ENCODE measurements around the gene VPS39.

VPS39 gene

GRCh38 chr15:42128476-42128875, 79.6 kb downstream of the VPS39 start:
- DNase-seq: no peak

DNA sequence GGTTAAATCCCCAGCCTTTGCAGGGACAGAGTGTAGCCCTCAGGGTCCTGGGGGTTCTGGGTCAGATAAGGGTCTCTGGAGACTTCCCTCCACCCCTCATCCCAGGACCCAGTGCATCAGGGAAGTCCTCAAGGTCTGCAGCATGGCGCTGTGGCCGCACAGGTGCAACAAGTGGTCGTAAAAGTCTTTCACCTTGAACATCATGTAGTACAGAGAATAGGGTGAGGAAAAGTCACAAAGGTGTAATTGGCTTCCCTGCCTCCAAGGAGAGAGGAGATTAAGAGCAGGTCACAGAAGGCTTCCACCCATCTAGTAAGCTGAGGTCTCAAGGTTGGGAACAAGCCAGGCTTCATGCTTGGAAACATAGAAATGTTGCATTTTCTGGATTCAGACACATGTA, 84.6 kb downstream of the VPS39 start:
- DNase-seq: no peak

DNA sequence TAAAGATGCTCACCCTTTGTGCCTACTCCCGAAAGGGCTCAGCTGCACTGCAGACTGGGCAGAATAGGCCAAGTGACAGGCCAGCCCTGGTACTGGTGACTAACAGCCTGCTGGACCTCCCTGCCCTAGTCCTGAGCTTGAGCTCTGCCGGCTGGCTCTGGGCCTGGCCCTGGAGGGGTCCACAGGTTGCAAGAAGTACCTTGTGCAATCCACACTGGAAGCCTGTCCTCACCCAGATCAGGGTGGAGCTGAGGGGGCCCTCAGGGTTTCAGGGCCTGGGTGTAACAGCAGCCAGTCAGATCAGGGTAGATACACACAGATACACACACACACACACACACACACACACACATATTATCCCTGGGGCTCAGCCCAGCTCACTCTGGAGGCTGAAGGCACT, 86.4 kb downstream of the VPS39 start:
- DNase-seq: no peak

- DNase-seq: no peak
These were observed 87.1 kb downstream of the VPS39 start for GRCh38 chr15:42121021-42121420.

- no peak for DNase-seq
These were observed 87.8 kb downstream of the VPS39 start for GRCh38 chr15:42120285-42120684.

- no peak for DNase-seq
These were observed 88.7 kb downstream of the VPS39 start for GRCh38 chr15:42119446-42119760.

GRCh38 chr15:42118650-42119445, 89.3 kb downstream of the VPS39 start:
- no peak for DNase-seq

DNA sequence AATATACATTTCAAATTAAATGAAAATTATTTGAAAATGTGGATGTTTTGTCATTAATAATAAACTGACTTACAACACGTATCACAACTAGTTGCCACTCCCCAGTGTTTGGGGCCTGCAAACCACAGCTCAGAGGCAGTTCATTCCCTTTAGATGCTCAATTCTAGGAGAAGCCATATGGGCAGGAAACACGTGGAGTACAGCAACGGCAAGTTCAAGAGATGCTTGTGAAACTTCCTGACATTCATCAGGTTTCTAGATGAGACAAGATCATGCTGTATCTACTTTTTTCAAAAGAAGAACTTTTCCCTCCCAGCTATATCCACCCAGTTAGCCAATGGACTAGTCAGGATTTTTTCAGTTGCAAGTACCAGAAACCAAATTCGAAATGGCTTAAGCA, 96.2 kb downstream of the VPS39 start:
- no peak for DNase-seq

GRCh38 chr15:42110367-42110766, 97.7 kb downstream of the VPS39 start:
- DNase-seq: no peak

DNA sequence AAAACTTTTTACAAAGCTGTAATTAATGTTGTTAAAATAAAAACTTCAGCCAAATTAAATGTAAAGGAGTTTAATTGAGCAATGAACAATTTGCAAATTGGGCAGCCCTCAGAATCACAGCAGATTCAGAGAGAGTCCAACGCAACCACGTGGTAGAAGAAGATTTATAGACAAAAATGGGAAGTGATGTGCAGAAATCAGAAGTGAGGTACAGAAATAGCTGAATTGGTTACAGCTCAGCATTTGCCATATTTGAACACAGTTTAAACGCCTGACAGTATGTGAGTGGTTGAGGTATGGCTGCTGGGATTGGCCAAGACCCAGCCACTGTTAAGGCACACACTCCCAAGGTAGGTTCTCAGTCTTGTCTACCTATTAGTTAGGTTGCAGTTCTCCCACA, 99.3 kb downstream of the VPS39 start:
- DNase-seq: no peak
